Gastroesophageal sphincter (tissue), 3 donors: ENCODE measurements around the gene ACAA1.

ENCODE experiments used
- CTCF ChIP-seq, 4 experiments: fragments of 200-600 bp in 2 of 4; fragments of 450-650 bp in 2 of 4; sonication (generic) in 1 of 4; IDR thresholded peaks; one replicate each; pipeline ENCODE4 v1.5.1; 2017 to 2019; ENCODE audit warnings: antibody characterized with exemption in 4 of 4, mild to moderate bottlenecking in 2 of 4, moderate library complexity in 2 of 4
- POLR2A ChIP-seq, 2 donors: fragments of 450-650 bp; IDR thresholded peaks; one replicate each; pipeline ENCODE4 v1.6.1; 2017; ENCODE audit warnings: antibody characterized with exemption in 2 of 2, mild to moderate bottlenecking in 2 of 2, moderate library complexity in 1 of 2
- POLR2AphosphoS5 ChIP-seq: sonication (generic); formaldehyde crosslinking; IDR thresholded peaks from one replicate; pipeline ENCODE4 v1.6.1; 2017; ENCODE audit warnings: antibody characterized with exemption

DNA sequence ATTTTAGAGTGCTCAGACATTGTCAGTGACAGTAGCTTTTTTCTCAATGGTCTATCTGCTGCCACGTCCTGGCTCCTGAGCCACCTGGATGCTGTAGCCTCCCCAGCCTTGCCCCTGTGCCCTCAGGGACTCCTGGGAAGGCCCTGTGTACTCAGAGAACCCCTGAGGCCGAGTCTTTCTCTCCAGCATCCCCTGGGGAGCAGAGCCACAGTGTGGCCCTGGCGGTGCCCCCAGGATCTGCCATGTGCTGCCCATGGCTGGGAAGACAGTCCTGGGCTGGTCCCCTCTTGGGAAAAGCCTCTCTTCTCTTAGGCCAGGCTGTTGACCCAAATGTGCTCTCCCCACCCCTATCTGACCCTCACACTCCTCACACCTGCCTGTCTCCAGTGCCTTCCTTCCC lies 6.6 kb upstream of the ACAA1 start:
- TF ChIP-seq POLR2AphosphoS5 (no peak), POLR2A (IDR thresholded peaks at IDR 0.05) (no peak), CTCF (IDR thresholded peaks at IDR 0.05) (no peak)
